GM19193 (cell line): ENCODE data around the gene IKBIP.

Experiments
- POLR2A ChIP-seq: IDR thresholded peaks from 4 replicates; pipeline ENCODE4 v1.6.1; 2011; ENCODE audit not compliant: insufficient read depth, insufficient read length; ENCODE audit errors: extremely low read depth

Gene IKBIP

GRCh38 chr12:98644712-98645571, at the start of gene IKBIP, which contains the start of gene APAF1:
Gene IKBIP (minus strand): TSS chr12:98644788. CDS start chr12:98644701, 87 bp downstream.
Gene APAF1 (plus strand): TSS chr12:98645290. CDS start chr12:98648360, 3,070 bp downstream.
- peak; percentile 84 for TF ChIP-seq POLR2A

- TF ChIP-seq POLR2A, result no peak
Observed at GRCh38 chr12:98691351-98691750, 46.8 kb upstream of the IKBIP start.

GRCh38 chr12:98686603-98687002, 42.0 kb upstream of the IKBIP start:
- TF ChIP-seq POLR2A, result no peak

GRCh38 chr12:98684199-98684598, 39.6 kb upstream of the IKBIP start:
- no peak for TF ChIP-seq POLR2A

- TF ChIP-seq POLR2A, result no peak
Observed at GRCh38 chr12:98679611-98680005, 35.0 kb upstream of the IKBIP start.

- no peak for TF ChIP-seq POLR2A
Observed at GRCh38 chr12:98678946-98679610, 34.5 kb upstream of the IKBIP start.

- no peak for TF ChIP-seq POLR2A
Observed at GRCh38 chr12:98678236-98678945, 33.8 kb upstream of the IKBIP start.

- TF ChIP-seq POLR2A, result no peak
Observed at GRCh38 chr12:98674841-98675240, 30.3 kb upstream of the IKBIP start.

- TF ChIP-seq POLR2A, result no peak
Observed at GRCh38 chr12:98671459-98671858, 26.9 kb upstream of the IKBIP start.

- TF ChIP-seq POLR2A, result no peak
Observed at GRCh38 chr12:98669751-98670150, 25.2 kb upstream of the IKBIP start.

- no peak for TF ChIP-seq POLR2A
Observed at GRCh38 chr12:98660521-98660920, 15.9 kb upstream of the IKBIP start.

GRCh38 chr12:98656289-98657101, 11.9 kb upstream of the IKBIP start:
- TF ChIP-seq POLR2A, result no peak

GRCh38 chr12:98653866-98654493, 9.4 kb upstream of the IKBIP start:
- TF ChIP-seq POLR2A, result no peak

GRCh38 chr12:98651328-98651727, 6.7 kb upstream of the IKBIP start:
- TF ChIP-seq POLR2A, result no peak

GRCh38 chr12:98646294-98647090, 1.9 kb upstream of the IKBIP start:
- no peak for TF ChIP-seq POLR2A
